ENCODE data around the gene CENPT.

The CENPT gene

GRCh38 chr16:67847064-67847861, at the start of gene CENPT:
Gene CENPT (minus strand): TSS chr16:67847693. CDS start chr16:67833859, 13,834 bp downstream.
- H3K4me3 ChIP-seq (ENCODE audit: low read length): peak within 1 kb of the TSS; percentile 82
- TF ChIP-seq ZNF274 (IDR thresholded peaks at IDR 0.05; ENCODE audit: low read depth, low read length): no peak

DNA sequence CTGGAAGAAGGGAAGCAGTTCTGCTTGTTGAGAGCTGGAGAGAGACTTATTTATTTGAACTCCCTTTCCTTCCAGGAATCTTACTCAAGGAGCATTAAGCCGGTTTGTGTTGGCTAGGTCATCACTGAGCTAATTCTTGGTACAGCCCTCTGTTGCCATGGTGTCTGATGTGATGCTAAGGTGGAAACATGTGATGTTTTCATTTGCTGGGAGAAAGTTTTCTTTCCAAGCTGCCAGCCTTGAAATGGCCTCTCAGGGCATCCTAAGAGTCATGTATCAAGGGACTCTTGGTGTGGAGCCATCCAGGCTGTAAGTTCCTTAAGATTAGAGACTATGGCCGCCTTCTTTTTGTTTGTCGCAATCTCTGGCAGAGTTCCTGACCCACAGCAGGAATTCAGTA, 49.7 kb upstream of the CENPT start:
- TF ChIP-seq ZNF274 (IDR thresholded peaks at IDR 0.05; ENCODE audit: low read depth, low read length): no peak
- no peak overlapping the region for H3K4me3 ChIP-seq (ENCODE audit: low read length)

GRCh38 chr16:67893743-67894399, 46.4 kb upstream of the CENPT start:
- TF ChIP-seq ZNF274 (IDR thresholded peaks at IDR 0.05; ENCODE audit: low read depth, low read length): no peak
- peak overlapping the region; percentile 92 for H3K4me3 ChIP-seq (ENCODE audit: low read length)

GRCh38 chr16:67892899-67893742, 45.6 kb upstream of the CENPT start, which contains the start of gene PSKH1:
Gene PSKH1 (plus strand): TSS chr16:67893254. CDS start chr16:67908750, 15,496 bp downstream.
- TF ChIP-seq ZNF274 (IDR thresholded peaks at IDR 0.05; ENCODE audit: low read depth, low read length): no peak
- H3K4me3 ChIP-seq (ENCODE audit: low read length): peak within 1 kb of the TSS; percentile 92

- TF ChIP-seq ZNF274 (IDR thresholded peaks at IDR 0.05; ENCODE audit: low read depth, low read length): no peak
- H3K4me3 ChIP-seq (ENCODE audit: low read length): peak overlapping the region; percentile 81; the same call in 1 of the 2 replicates
These were observed 44.9 kb upstream of the CENPT start for GRCh38 chr16:67892375-67892774.

DNA sequence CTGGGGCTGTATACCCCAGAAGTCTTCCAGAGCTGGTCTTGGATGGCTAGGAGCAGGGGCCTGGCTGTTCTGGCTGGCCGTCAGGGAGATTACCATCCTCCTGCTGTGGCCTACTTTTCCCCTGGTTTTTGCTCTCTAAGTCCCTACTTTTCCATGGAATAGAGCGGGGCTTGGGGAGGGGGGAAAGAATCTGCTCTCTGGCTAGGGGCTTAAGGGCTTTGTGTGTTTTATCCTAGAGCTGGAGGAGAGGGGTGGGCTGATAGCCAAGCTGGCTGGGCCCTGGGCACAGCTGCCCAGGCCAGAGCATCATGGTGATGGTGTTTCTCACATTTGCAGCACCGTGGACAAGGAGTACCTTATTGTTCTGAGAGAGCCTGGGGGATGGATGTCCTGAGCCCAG, 40.8 kb upstream of the CENPT start:
- no peak for TF ChIP-seq ZNF274 (IDR thresholded peaks at IDR 0.05; ENCODE audit: low read depth, low read length)
- no peak overlapping the region for H3K4me3 ChIP-seq (ENCODE audit: low read length)

DNA sequence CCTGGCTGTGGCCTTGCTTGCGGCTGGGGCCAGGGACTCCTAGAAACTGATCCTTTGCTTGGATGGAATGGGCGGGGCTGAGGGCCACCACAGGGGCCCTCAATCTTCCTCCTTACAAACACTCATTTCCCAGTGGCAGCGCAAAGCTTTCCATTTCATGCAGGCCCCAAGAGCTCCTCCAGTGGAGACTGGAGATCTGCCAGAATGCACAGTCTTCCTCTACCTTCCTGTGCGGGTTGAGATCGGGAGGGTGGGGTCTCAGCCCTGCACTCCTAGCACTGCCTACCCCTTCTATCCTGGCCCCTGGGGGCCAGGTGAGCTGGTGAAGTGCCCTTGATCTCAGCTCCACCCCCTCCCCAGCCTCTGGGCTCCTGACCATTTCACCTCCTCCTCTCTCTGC, 38.9 kb upstream of the CENPT start:
- TF ChIP-seq ZNF274 (IDR thresholded peaks at IDR 0.05; ENCODE audit: low read depth, low read length): no peak
- no peak overlapping the region for H3K4me3 ChIP-seq (ENCODE audit: low read length)

DNA sequence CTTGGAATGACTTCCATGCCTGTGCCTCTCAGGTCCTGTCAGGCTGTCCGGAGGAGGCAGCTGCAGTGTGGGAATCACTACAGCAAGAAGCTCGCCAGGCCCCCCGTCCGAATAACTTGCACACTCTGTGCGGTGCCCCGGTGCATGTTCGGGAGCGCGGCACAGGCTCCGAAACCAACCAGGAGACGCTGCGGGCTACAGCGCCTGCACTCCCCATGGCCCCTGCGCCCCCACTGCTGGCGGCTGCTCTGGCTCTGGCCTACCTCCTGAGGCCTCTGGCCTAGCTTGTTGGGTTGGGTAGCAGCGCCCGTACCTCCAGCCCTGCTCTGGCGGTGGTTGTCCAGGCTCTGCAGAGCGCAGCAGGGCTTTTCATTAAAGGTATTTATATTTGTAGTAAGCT, 38.5 kb upstream of the CENPT start:
- no peak for TF ChIP-seq ZNF274 (IDR thresholded peaks at IDR 0.05; ENCODE audit: low read depth, low read length)
- H3K4me3 ChIP-seq (ENCODE audit: low read length): no peak overlapping the region

GRCh38 chr16:67885545-67885944, 38.1 kb upstream of the CENPT start:
- no peak for TF ChIP-seq ZNF274 (IDR thresholded peaks at IDR 0.05; ENCODE audit: low read depth, low read length)
- H3K4me3 ChIP-seq (ENCODE audit: low read length): no peak overlapping the region

GRCh38 chr16:67884684-67885083, 37.2 kb upstream of the CENPT start, which contains the start of gene NRN1L:
Gene NRN1L (plus strand): TSS chr16:67884885. CDS start chr16:67884904, 19 bp downstream.
- H3K4me3 ChIP-seq (ENCODE audit: low read length): no peak within 1 kb of the TSS
- TF ChIP-seq ZNF274 (IDR thresholded peaks at IDR 0.05; ENCODE audit: low read depth, low read length): no peak

DNA sequence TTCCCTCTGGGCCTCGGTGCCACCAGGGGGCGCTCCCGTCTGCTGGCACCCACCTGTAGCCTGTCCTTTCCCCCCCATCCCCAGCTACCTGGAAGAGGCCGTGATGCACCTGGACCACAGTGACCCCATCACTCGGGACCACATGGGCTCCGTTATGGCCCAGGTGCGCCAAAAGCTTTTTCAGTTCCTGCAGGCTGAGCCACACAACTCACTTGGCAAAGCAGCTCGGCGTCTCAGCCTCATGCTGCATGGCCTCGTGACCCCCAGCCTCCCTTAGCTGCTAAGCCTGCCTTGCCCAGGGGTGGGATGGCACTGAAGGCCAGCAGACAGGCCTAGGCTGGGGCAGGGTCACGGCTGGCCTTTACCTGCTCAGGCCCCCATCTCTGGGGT, 36.4 kb upstream of the CENPT start:
- no peak overlapping the region for H3K4me3 ChIP-seq (ENCODE audit: low read length)
- TF ChIP-seq ZNF274 (IDR thresholded peaks at IDR 0.05; ENCODE audit: low read depth, low read length): no peak

GRCh38 chr16:67883146-67883871, 35.8 kb upstream of the CENPT start:
- TF ChIP-seq ZNF274 (IDR thresholded peaks at IDR 0.05; ENCODE audit: low read depth, low read length): no peak
- no peak overlapping the region for H3K4me3 ChIP-seq (ENCODE audit: low read length)

GRCh38 chr16:67882374-67883145, 35.1 kb upstream of the CENPT start:
- no peak for TF ChIP-seq ZNF274 (IDR thresholded peaks at IDR 0.05; ENCODE audit: low read depth, low read length)
- H3K4me3 ChIP-seq (ENCODE audit: low read length): no peak overlapping the region
